Measurements from ENCODE around the gene ARL10.

ARL10 gene

DNA sequence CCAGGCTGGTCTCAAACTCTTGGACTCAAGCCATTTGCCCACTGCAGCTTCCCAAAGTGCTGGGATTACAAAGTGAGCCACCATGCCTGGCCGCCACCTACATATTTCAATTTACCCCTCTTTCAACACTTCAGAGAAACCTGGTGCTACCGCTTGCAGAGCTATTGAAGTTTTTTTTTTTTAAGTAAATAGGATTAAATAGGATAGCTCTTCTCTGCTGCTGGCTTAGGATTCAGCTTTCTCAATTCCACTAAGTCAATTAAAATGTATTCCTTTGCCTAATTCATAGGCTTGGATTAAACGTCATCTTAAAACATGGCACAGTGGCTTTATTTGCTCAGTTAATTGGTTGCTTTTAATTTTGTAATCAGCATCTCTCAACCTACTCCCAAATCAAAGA lies 44.7 kb upstream of the ARL10 start:
- H3K79me2 ChIP-seq (ENCODE audit: low read length), result no peaks in the 10 kb centered on the region
- no peaks in the 10 kb centered on the region for H3F3A ChIP-seq (ENCODE audit: insufficient read depth, low read length)
- no peak overlapping the region for H3K9ac ChIP-seq (ENCODE audit: low read length)
- no peak overlapping the region for H3K27ac ChIP-seq (ENCODE audit: low read length)
- no peaks in the 10 kb centered on the region for H3K4me1 ChIP-seq (ENCODE audit: low read length)
- H3K9me3 ChIP-seq (replicated peaks; ENCODE audit: insufficient read depth, low read length), result no peaks in the 10 kb centered on the region
- no peaks in the 10 kb centered on the region for H3K27me3 ChIP-seq (replicated peaks; ENCODE audit: insufficient read depth, low read length)
- DNase-seq, result no peak
- no peak overlapping the region for H3K4me2 ChIP-seq (ENCODE audit: low read depth, low read length)
- no peak overlapping the region for H3K4me3 ChIP-seq (ENCODE audit: low read length)
- no peaks in the 10 kb centered on the region for H3K9me2 ChIP-seq (replicated peaks; ENCODE audit: insufficient read depth, low read length)
- TF ChIP-seq EZH2 (optimal IDR thresholded peaks at IDR 0.05; ENCODE audit: low read depth, low read length) (no peak), EZH2phosphoT487 (IDR thresholded peaks at IDR 0.05; ENCODE audit: low read length) (no peak)
- TF ChIP-seq, protein P1, sequence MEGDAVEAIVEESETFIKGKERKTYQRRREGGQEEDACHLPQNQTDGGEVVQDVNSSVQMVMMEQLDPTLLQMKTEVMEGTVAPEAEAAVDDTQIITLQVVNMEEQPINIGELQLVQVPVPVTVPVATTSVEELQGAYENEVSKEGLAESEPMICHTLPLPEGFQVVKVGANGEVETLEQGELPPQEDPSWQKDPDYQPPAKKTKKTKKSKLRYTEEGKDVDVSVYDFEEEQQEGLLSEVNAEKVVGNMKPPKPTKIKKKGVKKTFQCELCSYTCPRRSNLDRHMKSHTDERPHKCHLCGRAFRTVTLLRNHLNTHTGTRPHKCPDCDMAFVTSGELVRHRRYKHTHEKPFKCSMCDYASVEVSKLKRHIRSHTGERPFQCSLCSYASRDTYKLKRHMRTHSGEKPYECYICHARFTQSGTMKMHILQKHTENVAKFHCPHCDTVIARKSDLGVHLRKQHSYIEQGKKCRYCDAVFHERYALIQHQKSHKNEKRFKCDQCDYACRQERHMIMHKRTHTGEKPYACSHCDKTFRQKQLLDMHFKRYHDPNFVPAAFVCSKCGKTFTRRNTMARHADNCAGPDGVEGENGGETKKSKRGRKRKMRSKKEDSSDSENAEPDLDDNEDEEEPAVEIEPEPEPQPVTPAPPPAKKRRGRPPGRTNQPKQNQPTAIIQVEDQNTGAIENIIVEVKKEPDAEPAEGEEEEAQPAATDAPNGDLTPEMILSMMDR (IDR thresholded peaks at IDR 0.05; ENCODE audit: low read length), result no peak
- no peak overlapping the region for H2AFZ ChIP-seq (ENCODE audit: low read length)
- H4K20me1 ChIP-seq (ENCODE audit: insufficient read depth, low read length), result no peaks in the 10 kb centered on the region
- no peaks in the 10 kb centered on the region for H3K36me3 ChIP-seq (replicated peaks; ENCODE audit: insufficient read depth, low read length)

DNA sequence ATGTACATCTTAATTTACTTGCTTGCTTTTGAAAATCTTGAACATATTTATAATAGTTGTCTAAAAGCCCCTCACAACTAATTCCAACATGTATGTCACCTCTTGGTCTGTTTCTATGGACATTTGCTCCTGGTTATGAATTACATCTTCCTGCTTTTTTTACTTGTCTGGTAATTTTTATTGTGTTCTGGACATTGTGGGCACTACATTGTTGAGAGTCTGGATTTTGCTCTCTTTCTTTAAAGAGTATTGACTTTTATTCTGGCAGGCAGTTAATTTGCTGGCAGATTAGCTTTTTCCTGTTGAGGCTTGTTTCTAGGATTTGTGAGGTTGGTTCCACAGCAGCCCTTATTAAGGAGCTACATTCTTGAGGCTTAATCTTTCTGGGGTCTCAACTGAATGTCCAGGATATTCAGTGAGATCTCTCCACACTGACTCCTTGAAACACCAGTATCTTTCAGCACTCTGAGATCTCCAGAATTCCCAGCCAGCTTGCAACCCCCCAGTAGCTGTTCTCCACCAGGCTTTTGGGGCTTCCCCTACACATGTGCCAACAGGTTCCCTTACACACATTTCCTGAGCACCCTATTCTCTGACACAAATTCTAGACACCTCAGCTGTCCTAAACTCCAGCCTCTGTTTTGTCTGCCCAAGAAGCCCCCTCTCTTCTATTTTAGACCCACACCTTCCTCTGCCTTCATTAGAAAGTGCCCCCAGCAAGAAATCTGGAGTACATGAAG lies 31.1 kb upstream of the ARL10 start:
- Histone ChIP-seq H3K36me3 (replicated peaks; ENCODE audit: insufficient read depth, low read length) (no peaks in the 10 kb centered on the region), H3K9ac (ENCODE audit: low read length) (no peak overlapping the region), H2AFZ (ENCODE audit: low read length) (no peak overlapping the region), H3K4me3 (ENCODE audit: low read length) (no peak overlapping the region), H3F3A (ENCODE audit: insufficient read depth, low read length) (no peaks in the 10 kb centered on the region), H3K4me1 (ENCODE audit: low read length) (no peaks in the 10 kb centered on the region), H4K20me1 (ENCODE audit: insufficient read depth, low read length) (no peaks in the 10 kb centered on the region), H3K79me2 (ENCODE audit: low read length) (no peaks in the 10 kb centered on the region), H3K27me3 (replicated peaks; ENCODE audit: insufficient read depth, low read length) (no peaks in the 10 kb centered on the region), H3K4me2 (ENCODE audit: low read depth, low read length) (no peak overlapping the region), H3K27ac (ENCODE audit: low read length) (no peak overlapping the region), H3K9me2 (replicated peaks; ENCODE audit: insufficient read depth, low read length) (no peaks in the 10 kb centered on the region), H3K9me3 (replicated peaks; ENCODE audit: insufficient read depth, low read length) (no peaks in the 10 kb centered on the region)
- TF ChIP-seq EZH2phosphoT487 (IDR thresholded peaks at IDR 0.05; ENCODE audit: low read length) (no peak), EZH2 (optimal IDR thresholded peaks at IDR 0.05; ENCODE audit: low read depth, low read length) (no peak)
- TF ChIP-seq, protein P1 (IDR thresholded peaks at IDR 0.05; ENCODE audit: low read length), result no peak
- DNase-seq, result no peak

DNA sequence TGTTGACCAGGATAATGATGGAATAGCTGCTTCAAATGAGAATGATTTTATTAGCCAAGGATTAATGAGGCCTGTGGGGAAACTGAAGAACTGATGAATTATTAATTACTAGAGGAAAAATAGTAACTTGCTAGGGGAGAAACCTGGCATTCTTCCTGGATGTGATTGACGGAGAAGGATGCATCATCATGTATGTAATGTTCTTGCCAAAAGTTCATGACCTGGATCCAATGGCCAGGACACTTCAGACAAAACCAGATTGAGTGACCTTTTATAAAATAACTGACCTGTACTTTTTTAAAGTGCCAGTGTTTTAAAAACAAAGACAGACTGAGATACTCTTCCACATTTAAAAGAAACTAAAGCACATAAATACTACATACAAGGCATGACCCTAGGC lies 27.4 kb upstream of the ARL10 start:
- H3K4me1 ChIP-seq (ENCODE audit: low read length), result no peaks in the 10 kb centered on the region

More for the DNA sequence above, 27.4 kb upstream of the ARL10 start:
- Histone ChIP-seq H3K36me3 (replicated peaks; ENCODE audit: insufficient read depth, low read length) (no peaks in the 10 kb centered on the region), H3K79me2 (ENCODE audit: low read length) (no peaks in the 10 kb centered on the region), H3K9me3 (replicated peaks; ENCODE audit: insufficient read depth, low read length) (no peaks in the 10 kb centered on the region), H3F3A (ENCODE audit: insufficient read depth, low read length) (no peaks in the 10 kb centered on the region), H3K9ac (ENCODE audit: low read length) (no peak overlapping the region), H2AFZ (ENCODE audit: low read length) (no peak overlapping the region), H3K27ac (ENCODE audit: low read length) (no peak overlapping the region), H3K4me2 (ENCODE audit: low read depth, low read length) (no peak overlapping the region), H3K27me3 (replicated peaks; ENCODE audit: insufficient read depth, low read length) (no peaks in the 10 kb centered on the region), H3K9me2 (replicated peaks; ENCODE audit: insufficient read depth, low read length) (no peaks in the 10 kb centered on the region), H4K20me1 (ENCODE audit: insufficient read depth, low read length) (no peaks in the 10 kb centered on the region), H3K4me3 (ENCODE audit: low read length) (no peak overlapping the region)
- TF ChIP-seq, protein P1 (IDR thresholded peaks at IDR 0.05; ENCODE audit: low read length), result no peak
- TF ChIP-seq EZH2phosphoT487 (IDR thresholded peaks at IDR 0.05; ENCODE audit: low read length) (no peak), EZH2 (optimal IDR thresholded peaks at IDR 0.05; ENCODE audit: low read depth, low read length) (no peak)
- DNase-seq, result no peak

Data from MM.1S (cell line).